Mucosa of descending colon (tissue), 3 donors: Measurements from ENCODE around the gene MACF1. TPM values are rescaled to one million over a fixed set of nuclear protein-coding genes. Genes with fewer than 3 reads are reported as not detected.

Experiments
- ATAC-seq: fragments of 200-7000 bp; cut with Tn5 transposase; one replicate; pipeline ENCODE4 v1.9.1; 2020; ENCODE audit warnings: mild to moderate bottlenecking, moderate library complexity
- DNase-seq, 3 donors: peaks; one replicate each; pipeline ENCODE4 v3.0.0-alpha.2; 2020
- H3K36me3 ChIP-seq: fragments of 200-600 bp; one replicate; pipeline ENCODE4 v1.8.0; 2021; ENCODE audit warnings: low read depth, mild to moderate bottlenecking
- H3K4me1 ChIP-seq: fragments of 200-600 bp; one replicate; pipeline ENCODE4 v1.8.0; 2021; ENCODE audit warnings: low read depth, mild to moderate bottlenecking
- H3K4me3 ChIP-seq: fragments of 200-600 bp; one replicate; pipeline ENCODE4 v1.8.0; 2021; ENCODE audit warnings: mild to moderate bottlenecking
- H3K9me3 ChIP-seq: fragments of 200-600 bp; one replicate; pipeline ENCODE4 v1.8.0; 2021; ENCODE audit warnings: mild to moderate bottlenecking
- intact Hi-C, 2 donors: fragments of 100-400 bp; cut with DNase I in 1 of 2; cut with micrococcal nuclease in 1 of 2; formaldehyde crosslinking; loops; one replicate each; pipeline versions ENCODE4 v1.11.0 to v1.11.1; 2022; cut with DNase I, micrococcal nuclease
- total RNA-seq, 3 donors: library from RNA; stranded (reverse); fragmentation: NEBNext Ultra II Directional in 2 of 3; extraction: Animal tissue kit (Norgen Biotek cat#: 25700) in 2 of 3; gene quantifications; one replicate each; pipeline versions ENCODE4 v1.2.1 to v1.2.4, GENCODE V29; 2021 to 2023
- TF ChIP-seq, protein P1 (sequence below): fragments of 200-600 bp; IDR thresholded peaks from one replicate; pipeline ENCODE4 v1.8.0; 2022; ENCODE audit warnings: antibody characterized with exemption, mild to moderate bottlenecking
- donor health status: DM: no; HTN: no; CAD: no; lungs with moderate emphysema.
- donor health status: DM: no; HTN: no; CAD: no.
- donor health status: DM: no; HTN: yes; CAD: no.

Gene MACF1
- total RNA-seq, 3 donors from 2014 or later, result 146 to 362 (median 156) TPM

DNA sequence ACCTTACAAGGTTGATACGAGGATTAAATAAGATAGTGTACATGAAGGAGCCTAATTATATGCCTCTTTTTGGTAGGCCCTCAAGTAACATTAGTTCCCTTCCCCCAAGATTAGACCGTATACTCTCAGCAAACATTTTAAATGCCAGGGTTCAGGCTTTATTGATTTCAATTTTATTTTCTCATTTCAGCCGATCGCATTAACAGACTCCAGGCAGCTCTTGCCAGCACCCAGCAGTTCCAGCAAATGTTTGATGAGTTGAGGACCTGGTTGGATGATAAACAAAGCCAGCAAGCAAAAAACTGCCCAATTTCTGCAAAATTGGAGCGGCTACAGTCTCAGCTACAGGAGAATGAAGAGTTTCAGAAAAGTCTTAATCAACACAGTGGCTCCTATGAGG lies 182.5 kb downstream of the MACF1 start:
- Histone ChIP-seq H3K4me1 (no peaks in the 10 kb centered on the region), H3K4me3 (no peak overlapping the region), H3K36me3 (peaks cover 4% of the 10 kb centered on the region), H3K9me3 (no peaks in the 10 kb centered on the region)
- TF ChIP-seq, protein P1, sequence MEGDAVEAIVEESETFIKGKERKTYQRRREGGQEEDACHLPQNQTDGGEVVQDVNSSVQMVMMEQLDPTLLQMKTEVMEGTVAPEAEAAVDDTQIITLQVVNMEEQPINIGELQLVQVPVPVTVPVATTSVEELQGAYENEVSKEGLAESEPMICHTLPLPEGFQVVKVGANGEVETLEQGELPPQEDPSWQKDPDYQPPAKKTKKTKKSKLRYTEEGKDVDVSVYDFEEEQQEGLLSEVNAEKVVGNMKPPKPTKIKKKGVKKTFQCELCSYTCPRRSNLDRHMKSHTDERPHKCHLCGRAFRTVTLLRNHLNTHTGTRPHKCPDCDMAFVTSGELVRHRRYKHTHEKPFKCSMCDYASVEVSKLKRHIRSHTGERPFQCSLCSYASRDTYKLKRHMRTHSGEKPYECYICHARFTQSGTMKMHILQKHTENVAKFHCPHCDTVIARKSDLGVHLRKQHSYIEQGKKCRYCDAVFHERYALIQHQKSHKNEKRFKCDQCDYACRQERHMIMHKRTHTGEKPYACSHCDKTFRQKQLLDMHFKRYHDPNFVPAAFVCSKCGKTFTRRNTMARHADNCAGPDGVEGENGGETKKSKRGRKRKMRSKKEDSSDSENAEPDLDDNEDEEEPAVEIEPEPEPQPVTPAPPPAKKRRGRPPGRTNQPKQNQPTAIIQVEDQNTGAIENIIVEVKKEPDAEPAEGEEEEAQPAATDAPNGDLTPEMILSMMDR, result no peak
- ATAC-seq, result no peak
- DNase-seq, result no peak
- intact Hi-C loops, result no loop called here

DNA sequence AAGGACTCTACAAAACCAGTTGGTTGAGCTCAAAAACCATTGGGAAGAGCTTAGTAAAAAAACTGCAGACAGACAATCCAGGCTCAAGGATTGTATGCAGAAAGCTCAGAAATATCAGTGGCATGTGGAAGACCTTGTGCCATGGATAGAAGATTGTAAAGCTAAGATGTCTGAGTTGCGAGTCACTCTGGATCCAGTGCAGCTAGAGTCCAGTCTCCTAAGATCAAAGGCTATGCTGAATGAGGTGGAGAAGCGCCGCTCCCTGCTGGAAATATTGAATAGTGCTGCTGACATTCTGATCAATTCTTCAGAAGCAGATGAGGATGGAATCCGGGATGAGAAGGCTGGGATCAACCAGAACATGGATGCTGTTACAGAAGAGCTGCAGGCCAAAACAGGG lies 183.0 kb downstream of the MACF1 start:
- ATAC-seq, result peak; percentile 60
- no peaks in the 10 kb centered on the region for H3K4me1 ChIP-seq

DNA sequence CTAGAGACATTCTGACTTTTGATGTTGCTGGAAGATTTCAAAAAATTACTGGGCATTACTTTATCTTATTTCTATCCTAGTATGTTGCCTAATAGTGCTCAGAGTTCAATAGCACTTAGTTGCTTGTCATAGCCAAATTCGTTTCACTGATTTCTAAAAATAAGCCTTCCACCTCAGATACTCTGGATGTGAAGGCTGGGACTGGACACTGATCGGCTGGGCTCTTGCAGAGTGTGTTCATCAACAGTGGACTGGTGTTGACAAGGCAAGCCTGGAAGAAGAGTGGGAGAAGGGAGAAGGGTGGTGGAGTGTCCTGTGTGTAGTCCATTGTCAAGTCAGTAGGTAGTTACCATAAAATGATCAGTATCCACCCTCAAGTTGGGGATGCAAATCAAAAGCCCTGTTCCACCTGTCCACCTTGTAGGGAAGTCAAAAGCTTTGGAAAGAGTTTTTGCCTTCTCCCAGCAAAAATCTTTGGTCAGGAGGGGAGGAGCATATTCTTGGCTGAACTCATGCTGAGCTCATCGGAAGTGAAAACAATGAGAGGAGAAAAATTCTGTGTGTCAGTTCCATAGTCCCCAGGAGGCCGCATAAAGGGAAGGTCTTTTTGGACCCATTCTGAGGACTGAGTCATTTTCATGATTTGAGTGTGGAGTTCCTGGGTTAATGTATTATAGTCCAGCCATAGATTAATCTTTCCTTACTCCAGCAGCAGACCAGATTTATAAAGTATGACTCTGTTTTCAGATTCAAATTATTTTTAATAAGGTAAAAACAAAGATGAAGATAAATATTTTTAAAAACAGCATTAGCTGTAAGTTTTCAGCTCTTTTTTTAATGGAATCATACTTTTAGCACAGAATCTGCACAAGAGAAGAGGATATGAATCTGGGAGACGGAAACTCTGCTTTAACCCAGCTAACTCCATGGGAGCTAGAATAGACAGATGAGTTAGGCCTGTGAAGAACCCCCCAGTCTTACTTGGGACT lies 187.5 kb downstream of the MACF1 start:
- no peaks in the 10 kb centered on the region for H3K36me3 ChIP-seq
- ATAC-seq (peak; percentile 45), DNase-seq (no peak)
- no peaks in the 10 kb centered on the region for H3K9me3 ChIP-seq
- intact Hi-C loops, result no loop called here
- H3K4me1 ChIP-seq, result peaks cover 18% of the 10 kb centered on the region
- H3K4me3 ChIP-seq, result no peak overlapping the region
- TF ChIP-seq, protein P1, result no peak

More for the DNA sequence above, 183.0 kb downstream of the MACF1 start:
- TF ChIP-seq, protein P1, result no peak
- Histone ChIP-seq H3K36me3 (peaks cover 4% of the 10 kb centered on the region), H3K9me3 (no peaks in the 10 kb centered on the region), H3K4me3 (no peak overlapping the region)
- intact Hi-C loops, result no loop called here
- DNase-seq, result no peak

DNA sequence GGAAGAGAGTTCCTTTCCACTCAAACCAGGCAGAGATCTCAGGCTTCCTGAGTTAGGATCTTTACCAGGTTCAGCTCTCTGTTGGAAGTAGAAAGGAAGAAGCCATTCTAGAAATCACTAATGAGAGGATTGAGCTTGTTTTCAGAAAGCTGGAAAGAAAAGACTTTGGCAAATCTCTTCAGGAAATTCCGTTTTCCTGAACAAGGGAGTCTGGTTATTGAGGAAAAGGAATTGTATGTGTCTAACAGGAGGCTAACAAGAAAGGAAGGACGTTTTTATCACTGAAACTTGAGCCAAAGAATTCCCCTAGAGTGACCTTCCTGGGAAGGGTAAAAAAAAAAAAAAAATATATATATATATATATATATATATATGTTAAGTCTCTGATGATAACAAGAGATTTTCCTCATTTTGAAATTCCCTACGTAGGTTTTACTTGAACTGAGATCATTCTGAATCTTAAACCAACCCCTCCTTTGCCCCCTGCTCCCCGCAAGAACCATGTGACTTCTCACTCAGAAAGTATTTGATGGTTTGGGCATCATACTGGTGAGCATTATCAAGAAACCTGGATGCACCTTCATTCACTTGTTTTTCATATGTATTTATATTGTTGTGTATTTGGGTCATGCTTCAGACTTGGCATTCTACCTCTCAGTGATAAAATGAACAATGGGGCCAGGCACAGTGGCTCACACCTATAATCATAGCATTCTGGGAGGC lies 188.5 kb downstream of the MACF1 start:
- Histone ChIP-seq H3K4me1 (peaks cover 18% of the 10 kb centered on the region), H3K4me3 (no peak overlapping the region), H3K36me3 (no peaks in the 10 kb centered on the region), H3K9me3 (no peaks in the 10 kb centered on the region)
- intact Hi-C loops, result no loop called here
- ATAC-seq, result no peak
- TF ChIP-seq, protein P1, result no peak
- DNase-seq, result no peak

DNA sequence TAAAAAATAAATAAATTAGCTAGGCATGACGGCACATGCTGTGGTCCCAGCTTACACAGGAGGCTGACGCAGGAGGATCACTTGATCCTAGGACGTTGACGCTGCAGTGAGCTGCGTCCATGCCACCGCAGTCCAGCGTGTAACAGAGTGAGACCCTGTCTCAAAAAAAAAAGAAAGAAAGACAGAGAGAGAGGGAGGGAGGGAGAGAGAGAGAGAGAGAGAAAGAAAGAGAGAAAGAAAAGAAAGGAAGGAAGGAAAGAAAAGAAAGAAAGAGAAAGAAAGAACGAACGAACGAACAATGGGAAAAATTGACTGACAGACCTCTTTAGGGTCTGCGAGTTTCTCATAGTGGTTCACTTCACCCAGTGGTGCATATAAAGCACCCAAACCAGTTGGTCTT lies 189.2 kb downstream of the MACF1 start:
- intact Hi-C loops, result no loop called here
- DNase-seq (no peak), ATAC-seq (no peak)
- Histone ChIP-seq H3K36me3 (no peaks in the 10 kb centered on the region), H3K4me3 (no peak overlapping the region), H3K9me3 (no peaks in the 10 kb centered on the region), H3K4me1 (peaks cover 18% of the 10 kb centered on the region)
- TF ChIP-seq, protein P1, result no peak
